Stimulated activated CD4-positive, alpha-beta T cell treated with anti-CD3 and anti-CD28 coated beads, Interleukin-15, amount 100 ng/mL, for 24 hours (primary cell): Measurements from ENCODE around the gene KRT16.
"Not testable (repeated sequence)": the region's sequence is repeated elsewhere in the genome, so short reads cannot be mapped to it uniquely, and the experiment has no call there.

ENCODE experiments used
- DNase-seq: peaks from one replicate; pipeline ENCODE4 v3.0.0-alpha.2; 2020

KRT16 gene

DNA sequence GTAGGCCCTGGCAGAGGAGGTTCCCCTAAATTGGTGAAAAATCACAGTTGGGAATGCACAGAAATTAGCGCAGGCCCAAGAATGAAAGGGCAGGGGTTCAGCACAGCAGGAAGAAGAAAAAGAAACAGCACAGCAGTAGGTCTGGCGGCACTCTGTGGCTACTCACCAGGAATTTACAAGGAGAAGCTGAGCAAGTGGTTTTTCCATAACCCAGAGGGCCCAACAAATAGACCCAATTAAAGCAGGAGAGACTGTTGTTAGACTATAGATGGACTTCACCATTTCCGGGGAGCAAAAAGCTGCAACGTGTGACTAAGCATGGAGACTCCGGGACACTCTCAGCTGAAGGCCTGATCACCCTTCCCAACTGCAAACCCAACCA lies 14.3 kb upstream of the KRT16 start:
- not testable (repeated sequence) for DNase-seq

- DNase-seq, result not testable (repeated sequence)
These were observed 13.7 kb upstream of the KRT16 start for GRCh38 chr17:41626028-41626913.

DNA sequence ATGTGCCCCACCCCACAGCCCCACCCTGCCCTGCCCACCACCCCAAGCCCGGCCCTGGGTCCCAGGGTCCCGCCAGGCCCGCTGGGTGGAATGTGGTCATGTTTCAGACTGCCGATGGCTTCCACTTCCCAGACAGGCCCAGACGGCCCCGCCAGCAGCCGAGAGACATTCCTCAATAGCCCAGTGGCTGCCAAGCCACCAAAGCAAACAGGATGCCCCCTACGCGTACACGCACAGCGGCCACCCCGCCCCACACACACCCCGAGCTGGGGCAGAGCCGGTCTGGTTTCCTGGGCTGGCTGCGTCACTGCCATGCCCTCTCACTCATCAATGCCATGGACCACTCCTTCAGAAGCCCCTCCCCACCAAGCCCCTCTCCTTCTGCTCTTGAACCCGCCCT lies 13.0 kb upstream of the KRT16 start:
- no peak for DNase-seq

- no peak for DNase-seq
These were observed 11.9 kb upstream of the KRT16 start, which contains the start of gene KRT17 for GRCh38 chr17:41624208-41625101. KRT17 (minus strand) TSS chr17:41624575; CDS start chr17:41624509, 66 bp downstream.

GRCh38 chr17:41623184-41623861 lies 10.8 kb upstream of the KRT16 start:
- DNase-seq, result not testable (repeated sequence)

DNA sequence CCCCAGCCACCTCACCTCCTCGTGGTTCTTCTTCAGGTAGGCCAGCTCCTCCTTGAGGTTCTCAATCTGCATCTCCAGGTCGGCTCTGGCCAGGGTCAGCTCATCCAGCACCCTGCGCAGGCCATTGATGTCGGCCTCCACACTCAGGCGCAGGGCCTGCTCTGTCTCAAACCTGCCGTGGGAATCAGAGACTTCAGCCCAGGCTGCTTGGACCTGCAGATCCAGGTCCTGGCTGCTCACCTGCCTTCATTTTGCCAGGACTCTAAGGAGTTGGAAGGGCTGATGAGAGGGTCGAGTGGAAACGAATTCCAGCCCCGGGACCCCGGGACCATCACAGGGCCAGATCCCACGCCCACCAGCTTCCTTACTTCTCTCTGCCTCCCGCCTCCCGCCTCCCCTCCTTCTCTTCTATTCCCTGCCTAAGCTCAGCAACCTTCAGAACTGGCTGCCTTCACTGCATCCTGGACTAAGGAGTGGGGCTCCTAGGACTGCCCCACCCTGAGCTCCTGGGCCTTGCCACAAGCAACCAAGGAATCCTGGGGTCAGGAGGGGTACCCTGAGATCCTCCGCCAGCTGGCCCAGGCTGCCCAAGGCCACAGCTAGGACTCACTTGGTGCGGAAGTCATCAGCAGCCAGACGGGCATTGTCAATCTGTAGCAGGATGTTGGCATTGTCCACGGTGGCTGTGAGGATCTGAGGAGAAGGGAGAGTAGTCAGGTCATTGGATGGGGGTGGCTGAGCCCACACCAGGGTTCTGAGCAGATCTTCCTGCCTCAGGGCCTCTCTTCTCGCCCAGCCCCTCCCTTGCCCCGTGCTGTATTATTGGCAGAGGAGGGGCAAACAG lies 10.0 kb upstream of the KRT16 start:
- DNase-seq, result not testable (repeated sequence)

- no peak for DNase-seq
These were observed 9.3 kb upstream of the KRT16 start for GRCh38 chr17:41621916-41622315.

- not testable (repeated sequence) for DNase-seq
These were observed 8.9 kb upstream of the KRT16 start for GRCh38 chr17:41621435-41621817.

DNA sequence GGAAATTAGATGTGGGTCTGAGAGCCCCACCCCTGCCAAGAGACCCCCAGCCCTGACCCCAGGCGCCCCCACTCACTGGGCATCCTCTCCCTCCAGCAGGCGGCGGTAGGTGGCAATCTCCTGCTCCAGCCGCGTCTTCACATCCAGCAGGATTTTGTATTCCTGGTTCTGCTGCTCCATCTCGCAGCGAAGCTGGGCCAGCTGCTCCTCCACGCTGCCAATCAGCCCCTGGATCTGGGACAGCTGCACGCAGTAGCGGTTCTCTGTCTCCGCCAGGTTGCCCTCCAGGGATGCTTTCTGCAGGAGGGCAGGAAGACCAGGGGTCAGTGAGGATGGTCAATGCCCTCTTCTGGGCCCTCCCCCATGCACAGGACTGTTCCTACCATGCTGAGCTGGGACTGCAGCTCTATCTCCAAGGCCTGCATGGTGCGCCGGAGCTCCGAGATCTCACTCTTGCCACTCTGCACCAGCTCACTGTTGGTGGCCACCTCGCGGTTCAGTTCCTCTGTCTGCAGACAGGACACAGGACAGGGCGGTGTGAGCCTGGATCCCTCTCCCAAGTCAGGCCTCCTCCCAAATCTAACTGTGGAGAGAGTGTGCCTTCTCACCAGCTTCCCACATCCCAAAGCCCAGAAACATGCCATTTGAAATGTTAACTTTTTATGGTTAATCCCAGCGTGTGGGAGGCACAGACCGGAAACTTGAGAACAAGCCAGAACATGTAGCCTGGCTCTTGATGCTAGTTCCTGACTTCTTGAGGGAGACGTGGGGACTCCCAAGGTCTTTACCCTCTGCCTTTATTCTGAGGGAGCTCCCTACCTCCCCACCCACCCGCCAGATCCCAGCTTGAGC lies 8.2 kb upstream of the KRT16 start:
- DNase-seq, result no peak

GRCh38 chr17:41619927-41620582 lies 7.5 kb upstream of the KRT16 start:
- not testable (repeated sequence) for DNase-seq

DNA sequence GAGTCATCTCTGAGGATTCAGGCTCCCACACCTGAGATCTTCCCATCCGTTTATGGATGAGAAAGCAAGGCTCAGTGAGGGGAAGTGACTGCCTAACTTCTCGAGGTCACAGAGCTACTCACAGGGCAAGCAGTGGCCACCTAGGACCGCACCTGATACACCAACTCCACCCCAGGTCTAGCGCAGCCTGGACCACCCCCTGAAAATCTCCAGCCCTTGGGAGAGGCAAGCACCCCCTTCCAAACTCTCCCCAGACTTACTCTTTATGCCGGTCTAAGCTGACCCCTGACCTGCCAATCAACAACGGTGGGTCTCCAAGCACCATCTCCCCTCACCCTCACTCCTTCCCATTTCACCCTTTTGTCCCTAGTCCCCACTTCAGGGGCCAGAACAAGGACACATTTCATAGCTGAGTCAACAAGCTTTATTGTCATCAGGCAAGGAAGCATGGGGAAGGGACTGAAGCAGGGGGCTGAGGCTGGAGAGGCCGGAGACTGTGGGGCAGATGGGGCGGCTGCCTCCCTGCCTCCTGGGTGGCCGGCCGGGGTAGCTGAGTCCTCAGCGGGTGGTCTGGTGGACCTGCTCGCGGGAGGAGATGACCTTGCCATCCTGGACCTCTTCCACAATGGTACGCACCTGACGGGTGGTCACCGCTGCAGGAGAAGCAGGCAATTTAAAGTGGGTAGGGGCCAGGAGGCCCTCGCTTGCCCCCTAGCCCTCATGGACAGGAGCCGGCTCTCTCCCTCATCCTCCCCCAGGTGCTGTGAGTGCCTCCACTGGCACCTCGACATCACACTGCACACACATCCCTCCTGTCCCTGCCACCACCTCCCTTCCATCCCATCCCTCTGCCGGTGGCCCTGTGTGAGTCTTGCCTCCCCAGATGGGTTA lies 6.7 kb upstream of the KRT16 start:
- no peak for DNase-seq

GRCh38 chr17:41618341-41619035 lies 5.9 kb upstream of the KRT16 start:
- no peak for DNase-seq

GRCh38 chr17:41617698-41618097 lies 5.1 kb upstream of the KRT16 start:
- no peak for DNase-seq

DNA sequence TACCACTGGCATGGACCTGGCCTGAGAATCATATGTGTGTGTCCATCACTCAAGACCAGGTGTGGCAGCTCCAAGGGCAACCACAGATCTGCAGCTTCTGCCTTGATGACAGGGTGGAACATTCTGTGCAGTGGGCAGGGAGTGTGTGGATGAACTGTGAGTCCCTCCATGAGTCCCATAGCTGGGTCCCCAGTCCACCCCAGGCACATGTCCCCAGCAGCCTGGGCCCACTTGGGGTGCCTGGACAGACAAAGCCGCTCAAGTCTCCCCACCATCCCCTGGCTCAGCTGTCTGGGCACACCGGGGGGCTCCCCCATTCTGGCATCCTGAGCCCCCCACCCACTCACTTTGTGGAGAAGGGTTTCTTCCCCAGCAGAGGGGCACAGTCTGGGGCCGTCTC lies 4.6 kb upstream of the KRT16 start:
- no peak for DNase-seq

- not testable (repeated sequence) for DNase-seq
These were observed 3.9 kb upstream of the KRT16 start for GRCh38 chr17:41616486-41616885.

DNA sequence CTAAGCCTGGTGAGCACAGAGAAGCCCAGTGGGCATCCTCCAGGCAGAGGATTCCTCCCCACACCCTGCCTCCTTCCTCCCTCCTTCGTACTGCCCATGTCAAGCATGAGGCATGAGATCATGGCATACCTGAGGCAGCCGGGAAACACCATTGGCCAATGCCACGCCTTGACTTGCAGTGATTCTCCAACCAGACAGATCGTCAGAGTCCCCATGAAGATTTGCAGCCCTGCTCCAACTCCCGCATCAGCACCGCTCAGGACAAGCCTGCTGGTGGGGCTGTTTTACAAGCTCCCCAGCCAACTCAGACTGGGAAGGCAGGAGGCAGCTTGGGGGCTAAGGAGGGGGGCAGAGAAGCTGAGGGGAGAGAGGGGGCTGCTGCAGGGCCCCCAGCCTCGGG lies 2.9 kb upstream of the KRT16 start:
- no peak for DNase-seq

DNA sequence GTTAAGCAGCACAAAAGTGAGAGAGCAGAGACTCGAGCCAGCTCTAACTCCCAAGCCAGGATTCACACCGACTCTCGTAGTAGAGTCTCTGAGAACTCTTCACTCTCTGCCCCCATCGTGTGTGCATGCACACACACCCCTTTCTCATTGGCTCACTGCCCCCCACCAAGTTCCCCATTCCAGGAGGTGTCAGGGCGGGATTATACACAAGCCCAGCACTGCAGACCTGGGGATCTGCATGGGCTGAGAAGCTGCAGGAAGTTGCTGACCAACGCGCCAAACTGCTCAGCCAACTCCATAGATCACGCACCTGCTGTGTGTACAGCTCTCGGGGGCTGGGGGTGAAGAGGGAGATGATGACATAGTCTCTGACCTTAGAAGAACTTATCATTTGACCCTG lies 2.2 kb upstream of the KRT16 start:
- not testable (repeated sequence) for DNase-seq

DNA sequence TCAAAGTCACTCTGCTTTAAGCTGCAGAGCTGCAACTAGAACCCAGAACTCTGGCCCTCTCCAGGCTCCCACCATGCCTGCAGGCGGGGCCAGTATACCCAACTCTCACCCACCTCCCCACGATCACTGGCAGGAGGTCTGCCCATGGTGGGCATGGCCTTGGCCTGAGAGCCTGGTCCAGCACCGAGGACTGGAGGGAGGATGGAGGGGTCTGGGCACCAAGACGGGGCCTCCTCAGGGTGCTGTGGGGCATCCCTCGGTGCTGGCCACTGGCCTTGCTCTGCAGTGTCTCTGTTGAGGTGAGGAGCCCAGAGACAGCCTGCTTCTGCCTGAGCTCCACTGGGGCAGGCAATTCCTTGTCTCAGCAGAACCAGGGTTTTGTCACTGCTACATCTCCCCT lies 1.5 kb upstream of the KRT16 start:
- no peak for DNase-seq
